Keratinocyte (primary cell): ENCODE measurements around the gene DDX39B. TPM values are rescaled to one million over a fixed set of nuclear protein-coding genes. Genes with fewer than 3 reads are reported as not detected.
"Not testable (repeated sequence)": the region's sequence is repeated elsewhere in the genome, so short reads cannot be mapped to it uniquely, and the experiment has no call there.

ENCODE experiments used
- DNase-seq: peaks from one replicate; pipeline ENCODE4 v3.0.0-alpha.2; 2011; ENCODE audit warnings: low read depth, missing footprints, low spot score
- FAIRE-seq: peaks from 2 replicates; lab custom pipeline; 2011; peaks lifted over from hg19 to GRCh38; lab: Jason Lieb, UNC
- H2AFZ ChIP-seq: 2 replicates; pipeline ENCODE4 v1.6.0; 2012; ENCODE audit warnings: low read length, control low read depth, inconsistent platforms; ENCODE audit not compliant: control insufficient read depth
- H3K27ac ChIP-seq: 2 replicates; pipeline ENCODE4 v1.5.1; 2011; ENCODE audit warnings: low read length; ENCODE audit not compliant: control insufficient read depth, insufficient read depth
- H3K27me3 ChIP-seq: 3 replicates; pipeline ENCODE4 v1.6.0; 2011; ENCODE audit warnings: low read length; ENCODE audit not compliant: control insufficient read depth, insufficient read depth; ENCODE audit errors: extremely low read depth
- H3K36me3 ChIP-seq, 2 experiments: 2 replicates in 1 of 2; 3 replicates in 1 of 2; pipeline ENCODE4 v1.5.1; 2011; ENCODE audit warnings: low read length in 2 of 2, mild to moderate bottlenecking in 1 of 2; ENCODE audit not compliant: control insufficient read depth in 2 of 2, insufficient read depth in 2 of 2; ENCODE audit errors: extremely low read depth in 1 of 2
- H3K4me1 ChIP-seq: 3 replicates; pipeline ENCODE4 v1.5.1; 2011; ENCODE audit warnings: low read length; ENCODE audit not compliant: control insufficient read depth, insufficient read depth; ENCODE audit errors: extremely low read depth
- H3K4me2 ChIP-seq: 3 replicates; pipeline ENCODE4 v1.6.0; 2011; ENCODE audit warnings: low read depth, low read length; ENCODE audit not compliant: control insufficient read depth, insufficient read depth; ENCODE audit errors: extremely low read depth
- H3K4me3 ChIP-seq, 3 experiments: fragments of 200-600 bp in 1 of 3; sonication (generic) in 1 of 3; 2 replicates in 2 of 3; 3 replicates in 1 of 3; pipeline ENCODE4 v1.5.1; 2011 to 2016; ENCODE audit warnings: low read length in 3 of 3, mild to moderate bottlenecking in 3 of 3, control low read depth in 2 of 3, inconsistent platforms in 1 of 3, low read depth in 1 of 3, mixed read lengths in 1 of 3, mixed run types in 1 of 3, moderate library complexity in 1 of 3; ENCODE audit not compliant: control insufficient read depth in 2 of 3, insufficient read depth in 2 of 3; ENCODE audit errors: extremely low read depth in 1 of 3
- H3K79me2 ChIP-seq: 2 replicates; pipeline ENCODE4 v1.6.0; 2012; ENCODE audit warnings: low read length; ENCODE audit not compliant: control insufficient read depth, insufficient read depth
- H3K9ac ChIP-seq: 3 replicates; pipeline ENCODE4 v1.6.0; 2011; ENCODE audit warnings: low read length; ENCODE audit not compliant: control insufficient read depth, insufficient read depth; ENCODE audit errors: extremely low read depth
- H3K9me1 ChIP-seq: 3 replicates; pipeline ENCODE4 v1.6.0; 2011; ENCODE audit warnings: low read length; ENCODE audit not compliant: control insufficient read depth, insufficient read depth; ENCODE audit errors: extremely low read depth
- H3K9me3 ChIP-seq: 2 replicates; pipeline ENCODE4 v1.5.1; 2012; ENCODE audit warnings: low read depth, low read length; ENCODE audit not compliant: control insufficient read depth
- H4K20me1 ChIP-seq: 3 replicates; pipeline ENCODE4 v1.6.0; 2011; ENCODE audit warnings: low read length; ENCODE audit not compliant: control insufficient read depth, insufficient read depth; ENCODE audit errors: extremely low read depth
- EZH2 ChIP-seq: IDR thresholded peaks from one replicate; pipeline ENCODE4 v1.6.1; 2012; ENCODE audit warnings: inconsistent platforms, mild to moderate bottlenecking, low read length, moderate library complexity
- dilution Hi-C: fragments of 300-500 bp; cut with MboI; formaldehyde crosslinking; loops from one replicate; pipeline ENCODE4 v1.7.0; 2020; ENCODE audit warnings: low sequenced_read_pairs; ENCODE audit not compliant: extremely low pct_ligation_motif_present
- polyA plus RNA-seq, 5 experiments: library from polyadenylated mRNA; depleted of rRNA in 3 of 5; stranded (reverse) in 3 of 5; stranded (forward) in 1 of 5; unstranded in 1 of 5; fragments of >200 nt; gene quantifications; 1 replicate in 1 of 5; 2 replicates in 3 of 5; 3 replicates in 1 of 5; pipeline versions ENCODE4 v1.2.1 to v1.2.3, GENCODE V29; 2011 to 2012; ENCODE audit warnings: missing spikeins in 2 of 5, low read depth in 1 of 5, low replicate concordance in 1 of 5
- TF ChIP-seq, protein P1 (sequence below), 3 experiments: IDR thresholded peaks in 1 of 3; conservative IDR thresholded peaks in 1 of 3; optimal IDR thresholded peaks in 1 of 3; 2 replicates in 2 of 3; 3 replicates in 1 of 3; pipeline versions ENCODE3 to v1.5.1; 2011; ENCODE audit warnings: low read length in 3 of 3, mild to moderate bottlenecking in 3 of 3, moderate library complexity in 2 of 3, control low read depth in 1 of 3, inconsistent platforms in 1 of 3; ENCODE audit not compliant: insufficient read depth in 2 of 3; ENCODE audit errors: extremely low read depth in 1 of 3

The DDX39B gene
- polyA plus RNA-seq, 1 donor (not counting 4 experiments of a cell fraction or from before 2014, with no cell fraction given), result 314 TPM

DNA sequence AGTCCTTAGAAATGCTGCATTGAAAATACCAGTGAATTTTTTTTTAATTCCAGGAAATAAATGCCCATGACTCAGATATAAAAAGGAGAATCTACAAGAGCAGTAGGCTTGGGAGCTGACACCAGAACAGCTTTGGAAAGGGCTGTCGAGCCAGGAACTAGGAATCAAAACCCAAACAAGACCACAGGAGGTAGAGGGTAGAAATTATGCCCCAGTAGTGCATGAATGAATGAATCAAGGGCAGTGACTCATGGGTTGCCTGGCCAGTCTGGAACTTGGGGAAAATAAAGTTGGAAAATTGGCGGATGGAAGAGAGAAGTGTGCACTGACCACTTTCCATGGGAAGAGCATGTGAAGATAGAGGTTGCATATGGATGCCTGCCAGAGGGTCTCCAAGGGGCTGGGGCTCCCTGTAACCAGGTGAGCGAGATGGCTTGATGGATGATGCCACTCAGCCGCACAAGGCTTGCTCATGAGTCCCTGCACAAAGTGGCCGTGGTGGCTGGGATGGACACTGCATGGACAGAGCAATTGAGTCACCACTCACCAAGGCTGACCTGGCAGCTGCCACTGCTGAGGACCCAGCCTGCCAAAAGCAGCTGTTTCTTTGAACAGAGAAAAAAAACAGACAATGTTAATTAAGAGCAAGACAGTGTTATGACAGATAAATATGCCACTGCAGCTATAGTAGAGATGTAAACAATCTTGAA, 28.2 kb downstream of the DDX39B start:
- Histone ChIP-seq H3K9me3 (no peaks in the 10 kb centered on the region), H3K9me1 (no peaks in the 10 kb centered on the region), H2AFZ (no peak overlapping the region), H3K36me3 (no peaks in the 10 kb centered on the region), H3K4me1 (no peaks in the 10 kb centered on the region), H3K27ac (no peak overlapping the region), H3K27me3 (no peaks in the 10 kb centered on the region), H3K9ac (no peak overlapping the region), H3K4me2 (no peak overlapping the region), H4K20me1 (no peaks in the 10 kb centered on the region), H3K79me2 (no peaks in the 10 kb centered on the region), H3K4me3 (no peak overlapping the region)
- dilution Hi-C loops, result no loop called here
- TF ChIP-seq, protein P1, sequence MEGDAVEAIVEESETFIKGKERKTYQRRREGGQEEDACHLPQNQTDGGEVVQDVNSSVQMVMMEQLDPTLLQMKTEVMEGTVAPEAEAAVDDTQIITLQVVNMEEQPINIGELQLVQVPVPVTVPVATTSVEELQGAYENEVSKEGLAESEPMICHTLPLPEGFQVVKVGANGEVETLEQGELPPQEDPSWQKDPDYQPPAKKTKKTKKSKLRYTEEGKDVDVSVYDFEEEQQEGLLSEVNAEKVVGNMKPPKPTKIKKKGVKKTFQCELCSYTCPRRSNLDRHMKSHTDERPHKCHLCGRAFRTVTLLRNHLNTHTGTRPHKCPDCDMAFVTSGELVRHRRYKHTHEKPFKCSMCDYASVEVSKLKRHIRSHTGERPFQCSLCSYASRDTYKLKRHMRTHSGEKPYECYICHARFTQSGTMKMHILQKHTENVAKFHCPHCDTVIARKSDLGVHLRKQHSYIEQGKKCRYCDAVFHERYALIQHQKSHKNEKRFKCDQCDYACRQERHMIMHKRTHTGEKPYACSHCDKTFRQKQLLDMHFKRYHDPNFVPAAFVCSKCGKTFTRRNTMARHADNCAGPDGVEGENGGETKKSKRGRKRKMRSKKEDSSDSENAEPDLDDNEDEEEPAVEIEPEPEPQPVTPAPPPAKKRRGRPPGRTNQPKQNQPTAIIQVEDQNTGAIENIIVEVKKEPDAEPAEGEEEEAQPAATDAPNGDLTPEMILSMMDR (optimal IDR thresholded peaks at IDR 0.05 in 1 of 3, IDR thresholded peaks at IDR 0.05 in 1 of 3, conservative IDR thresholded peaks at IDR 0.05 in 1 of 3; ENCODE audit: extremely low read depth in 1 of 3, insufficient read depth in 2 of 3, low read length in 3 of 3), result no peak
- no peak for TF ChIP-seq EZH2
- FAIRE-seq (no peak), DNase-seq (no peak)

DNA sequence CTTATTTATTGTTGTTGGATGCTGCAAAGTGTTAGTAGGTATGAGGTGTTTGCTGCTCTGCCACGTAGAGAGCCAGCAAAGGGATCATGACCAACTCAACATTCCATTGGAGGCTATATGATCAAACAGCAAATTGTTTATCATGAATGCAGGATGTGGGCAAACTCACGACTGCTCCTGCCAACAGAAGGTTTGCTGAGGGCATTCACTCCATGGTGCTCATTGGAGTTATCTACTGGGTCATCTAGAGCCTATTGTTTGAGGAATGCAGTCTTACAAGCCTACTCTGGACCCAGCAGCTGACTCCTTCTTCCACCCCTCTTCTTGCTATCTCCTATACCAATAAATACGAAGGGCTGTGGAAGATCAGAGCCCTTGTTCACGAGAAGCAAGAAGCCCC, 31.8 kb downstream of the DDX39B start:
- Histone ChIP-seq H3K79me2 (peaks cover 1% of the 10 kb centered on the region), H3K4me1 (no peaks in the 10 kb centered on the region), H3K9me3 (no peaks in the 10 kb centered on the region), H4K20me1 (no peaks in the 10 kb centered on the region), H3K9me1 (no peaks in the 10 kb centered on the region), H2AFZ (no peak overlapping the region), H3K4me3 (no peak overlapping the region), H3K27me3 (no peaks in the 10 kb centered on the region), H3K36me3 (peaks cover 0 to 16% of the 10 kb centered on the region in 2 experiments), H3K9ac (no peak overlapping the region), H3K4me2 (no peak overlapping the region), H3K27ac (no peak overlapping the region)
- TF ChIP-seq EZH2, result no peak
- TF ChIP-seq, protein P1 (optimal IDR thresholded peaks at IDR 0.05 in 1 of 3, IDR thresholded peaks at IDR 0.05 in 1 of 3, conservative IDR thresholded peaks at IDR 0.05 in 1 of 3; ENCODE audit: extremely low read depth in 1 of 3, insufficient read depth in 2 of 3, low read length in 3 of 3), result no peak
- DNase-seq (no peak), FAIRE-seq (no peak)
- dilution Hi-C loops, result no loop called here

DNA sequence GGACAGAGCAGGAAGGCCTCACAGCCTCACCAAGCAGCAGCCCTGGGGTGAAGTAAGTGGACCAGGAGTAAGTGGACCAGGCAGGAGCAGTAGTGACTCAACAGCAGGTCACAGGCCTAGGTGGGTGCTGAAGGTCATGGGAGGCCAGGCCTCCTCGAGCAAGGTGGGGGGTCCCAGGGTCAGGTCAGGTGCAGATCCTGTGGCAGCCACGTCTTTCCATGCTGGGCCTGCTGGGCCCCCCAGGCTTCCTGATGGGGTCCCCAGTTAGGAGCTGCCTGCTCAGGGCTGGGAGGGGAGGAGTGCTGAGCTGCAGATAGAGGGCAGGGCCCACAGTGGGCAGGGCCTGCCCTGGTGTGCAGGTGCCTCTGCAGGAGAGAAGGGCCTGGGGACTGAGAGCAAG, 32.8 kb downstream of the DDX39B start:
- H3K4me1 ChIP-seq, DNase-seq, H3K9ac ChIP-seq, H3K4me3 ChIP-seq, H3K9me3 ChIP-seq, dilution Hi-C loops, H4K20me1 ChIP-seq, H3K9me1 ChIP-seq, H3K27me3 ChIP-seq, H3K79me2 ChIP-seq, H3K27ac ChIP-seq, FAIRE-seq, H3K4me2 ChIP-seq, H2AFZ ChIP-seq: not testable (repeated sequence)
- H3K36me3 ChIP-seq, result peaks cover 0 to 16% of the 10 kb centered on the region in 2 experiments
